Activated CD4-positive, CD25-positive, alpha-beta regulatory T cell treated with anti-CD3 and anti-CD28 coated beads, Interleukin-2, amount 50 U/mL, for 24 hours (primary cell): Measurements from ENCODE around the gene NPIPB6.

ENCODE experiments used
- ATAC-seq, 2 donors: fragments of 150-1000 bp; cut with Tn5 transposase; one replicate each; pipeline ENCODE4 v1.10.0; 2021; ENCODE audit warnings: mild to moderate bottlenecking in 1 of 2, moderate library complexity in 1 of 2

NPIPB6 gene

DNA sequence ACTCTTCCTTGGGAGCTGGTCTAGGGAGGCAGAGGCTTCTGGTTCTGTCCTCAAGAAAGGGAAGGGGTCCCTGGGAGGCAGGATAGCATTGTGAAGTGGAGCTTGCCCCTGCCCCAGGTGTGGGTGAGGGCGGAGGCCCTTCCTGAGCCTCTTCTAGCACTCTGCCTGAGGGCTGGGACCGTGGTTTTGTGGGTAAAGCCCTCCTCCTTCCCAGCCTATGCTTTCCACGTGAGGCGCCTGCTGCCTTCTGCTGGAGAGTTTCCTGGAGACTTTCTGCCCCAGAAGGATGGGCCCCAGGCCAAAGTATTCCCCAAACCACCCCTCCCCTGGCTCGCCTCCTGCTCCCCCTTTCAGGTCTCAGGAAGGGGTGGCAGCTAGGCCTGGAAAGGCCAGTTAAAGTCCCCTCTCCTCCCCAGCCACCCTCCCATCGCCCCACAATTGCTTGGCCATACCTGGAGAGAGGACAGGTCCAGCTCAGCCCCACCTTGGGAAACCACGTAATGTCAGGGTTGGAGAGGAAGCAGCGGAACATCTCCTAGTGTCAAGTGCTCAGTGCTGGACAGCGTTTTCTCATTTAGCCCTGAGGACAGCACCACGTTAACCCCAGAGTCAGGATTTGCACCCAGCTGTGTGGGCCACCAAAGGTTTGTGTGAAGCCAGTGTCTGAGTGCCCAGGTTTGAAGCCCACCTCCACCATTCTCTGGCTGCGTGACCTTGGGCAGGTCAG, 65.4 kb downstream of the NPIPB6 start:
- no peak for ATAC-seq

DNA sequence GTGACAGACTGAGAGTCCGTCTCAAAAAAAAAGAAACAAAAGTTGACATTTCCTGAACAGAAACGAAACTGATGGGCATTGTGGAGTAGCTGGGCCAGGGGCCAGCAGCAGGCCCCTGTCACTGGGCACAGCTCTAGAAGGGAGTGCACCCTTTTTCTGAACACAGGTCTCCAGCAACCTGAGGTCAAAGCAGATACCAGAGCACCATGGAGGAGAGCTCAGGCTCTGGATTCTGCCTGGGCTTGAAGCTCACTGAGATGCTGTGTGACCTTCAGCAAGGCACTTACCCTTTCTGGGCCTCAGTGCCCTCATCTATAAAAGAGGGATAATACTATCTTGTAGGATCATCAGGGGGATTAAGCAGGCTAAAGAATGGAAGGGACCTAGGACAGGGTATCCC, 66.0 kb downstream of the NPIPB6 start:
- ATAC-seq: no peak

DNA sequence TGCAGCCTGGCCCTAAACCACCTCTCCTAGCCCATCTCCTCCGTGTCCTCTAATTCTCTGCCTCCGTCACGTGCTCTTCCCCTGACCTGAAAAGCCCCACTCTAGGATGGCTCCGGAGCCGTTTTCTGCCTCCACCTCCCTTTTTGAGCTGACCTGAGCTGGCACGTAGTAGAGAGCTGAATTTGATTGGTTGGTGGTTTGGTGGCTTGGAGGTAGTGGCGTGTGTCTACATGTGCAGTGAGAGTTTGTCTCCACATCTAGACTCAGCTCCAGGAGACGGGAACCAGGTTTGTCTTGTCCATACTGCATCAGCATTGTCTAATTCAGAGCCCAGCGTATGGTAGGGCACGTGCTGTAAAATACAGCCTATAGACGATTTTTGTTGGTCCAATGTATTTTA, 68.0 kb downstream of the NPIPB6 start:
- no peak for ATAC-seq

DNA sequence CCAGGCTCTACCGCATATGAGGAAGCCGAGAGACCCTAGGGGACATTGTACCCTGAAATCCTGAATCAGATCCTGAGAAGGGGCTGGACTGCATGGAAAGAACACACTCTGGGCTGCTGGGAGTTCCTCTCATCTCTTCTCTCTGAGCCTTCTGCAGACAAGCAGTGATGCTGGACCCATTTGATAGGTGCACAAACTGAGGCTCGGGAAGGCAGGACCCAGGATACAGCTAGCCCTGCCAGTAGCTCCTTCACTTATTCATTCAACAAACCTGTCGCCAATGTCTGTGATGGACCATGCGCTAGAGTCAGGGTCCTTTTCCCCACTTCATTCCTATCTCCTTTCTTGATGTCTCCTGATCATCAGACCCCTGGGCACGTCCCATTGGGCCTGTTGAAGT, 69.1 kb downstream of the NPIPB6 start:
- ATAC-seq: no peak

DNA sequence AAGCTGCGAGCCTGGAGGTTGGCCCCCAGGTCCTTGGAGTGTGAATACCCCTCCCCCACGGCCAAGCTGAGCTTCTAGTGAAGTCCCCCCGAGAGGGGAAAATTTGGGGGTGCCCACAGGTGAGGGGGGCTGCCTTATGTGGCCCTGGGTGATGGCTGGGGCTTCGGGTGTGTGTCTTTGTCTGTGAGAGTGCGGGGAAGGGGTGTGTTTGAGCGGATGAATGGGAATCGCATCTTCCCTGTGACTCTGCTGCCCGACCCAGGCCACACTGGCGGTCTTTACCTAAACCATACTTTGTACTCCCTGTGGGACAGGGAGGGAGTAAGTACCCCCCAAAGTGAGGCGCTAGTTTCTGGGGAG, 69.7 kb downstream of the NPIPB6 start:
- no peak for ATAC-seq

DNA sequence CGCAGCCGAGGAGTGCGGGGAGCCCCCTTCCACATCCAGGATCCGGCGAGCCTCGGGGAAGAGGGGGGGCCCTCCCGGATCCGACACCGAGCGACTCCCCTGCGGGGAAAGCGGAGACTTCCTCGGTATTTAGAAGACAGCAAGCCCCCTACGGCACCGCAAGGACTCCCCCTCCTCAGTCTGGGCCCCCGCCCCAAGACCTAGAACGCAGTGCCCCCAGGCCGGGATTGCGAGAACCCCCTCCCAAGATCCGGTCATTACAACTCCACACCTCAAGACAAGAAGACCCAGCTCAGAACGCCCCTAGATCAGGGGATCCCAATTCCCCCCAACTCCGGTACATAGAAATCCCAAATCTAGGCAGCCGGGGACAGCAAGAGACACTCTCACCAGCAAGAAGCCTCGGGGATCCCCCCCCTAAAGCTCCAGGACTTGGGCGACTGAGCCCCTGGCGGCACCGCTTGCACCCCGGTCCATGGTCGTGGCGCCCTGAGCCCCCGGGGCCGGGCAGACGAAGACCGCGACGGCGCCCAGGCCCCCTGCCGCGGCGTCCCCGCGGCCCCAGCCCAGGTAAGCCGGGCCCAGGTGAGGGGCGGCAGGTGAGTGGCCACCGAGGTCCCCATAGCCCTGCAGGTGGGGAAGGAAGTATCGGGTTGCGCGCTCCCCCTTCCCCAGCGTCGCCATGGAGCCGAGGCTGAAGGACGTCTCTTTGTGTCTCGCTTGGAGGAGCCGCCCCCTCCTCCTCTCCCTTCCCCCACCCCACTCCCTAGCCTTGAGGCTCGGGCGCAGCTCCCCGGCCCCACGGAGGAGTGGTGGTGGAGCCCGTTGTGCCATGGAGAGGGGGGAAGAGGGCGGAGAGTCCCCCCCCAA, 70.3 kb downstream of the NPIPB6 start:
- ATAC-seq: peak in 1 of 2 donors; percentile 2
